GM21619 (cell line): ENCODE data around the gene CHIT1.

Experiments
- ATAC-seq: cut with Tn5 transposase; IDR thresholded peaks from one replicate; pipeline ENCODE4 v1.9.1; 2021; ENCODE audit not compliant: unreplicated experiment

The CHIT1 gene

DNA sequence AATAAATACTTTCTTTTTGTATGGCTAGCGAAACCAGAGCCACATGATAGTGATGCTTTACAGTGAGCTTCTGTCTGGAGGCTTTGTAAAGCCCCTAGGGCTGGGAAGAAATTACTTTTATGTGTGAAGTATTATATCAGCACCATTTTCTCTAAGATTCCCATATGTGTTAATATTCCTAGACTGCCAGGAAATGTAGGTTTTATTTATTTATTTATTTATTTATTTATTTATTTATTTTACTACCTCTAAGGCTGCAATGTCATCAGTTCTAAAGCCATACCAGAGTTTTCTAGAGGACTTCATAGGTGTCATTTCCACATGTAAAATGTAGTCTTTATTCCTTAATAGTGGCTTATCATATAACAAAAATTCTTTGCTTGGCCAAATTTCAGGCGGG is 38.5 kb downstream of the CHIT1 start:
- no peak for ATAC-seq

DNA sequence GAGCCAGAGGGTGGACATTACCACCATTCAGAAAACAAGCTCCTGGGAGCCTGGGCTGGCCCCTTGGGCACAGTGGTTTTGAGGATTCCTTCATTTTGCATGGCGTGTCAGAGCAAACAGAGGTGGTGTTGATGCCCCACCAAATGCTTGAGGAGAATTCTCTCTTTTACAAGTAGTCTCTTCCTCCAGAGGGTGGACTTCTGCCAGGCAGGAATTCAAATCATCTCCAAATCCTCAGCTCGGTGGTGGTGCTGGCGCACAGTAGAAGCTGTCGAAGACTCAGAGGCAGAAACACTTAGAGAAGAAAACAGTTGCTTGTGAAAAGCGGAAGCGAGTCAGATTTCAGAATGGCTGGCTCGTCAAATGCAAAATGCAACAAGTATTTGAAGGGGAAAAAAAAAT is 39.5 kb downstream of the CHIT1 start:
- no peak for ATAC-seq

DNA sequence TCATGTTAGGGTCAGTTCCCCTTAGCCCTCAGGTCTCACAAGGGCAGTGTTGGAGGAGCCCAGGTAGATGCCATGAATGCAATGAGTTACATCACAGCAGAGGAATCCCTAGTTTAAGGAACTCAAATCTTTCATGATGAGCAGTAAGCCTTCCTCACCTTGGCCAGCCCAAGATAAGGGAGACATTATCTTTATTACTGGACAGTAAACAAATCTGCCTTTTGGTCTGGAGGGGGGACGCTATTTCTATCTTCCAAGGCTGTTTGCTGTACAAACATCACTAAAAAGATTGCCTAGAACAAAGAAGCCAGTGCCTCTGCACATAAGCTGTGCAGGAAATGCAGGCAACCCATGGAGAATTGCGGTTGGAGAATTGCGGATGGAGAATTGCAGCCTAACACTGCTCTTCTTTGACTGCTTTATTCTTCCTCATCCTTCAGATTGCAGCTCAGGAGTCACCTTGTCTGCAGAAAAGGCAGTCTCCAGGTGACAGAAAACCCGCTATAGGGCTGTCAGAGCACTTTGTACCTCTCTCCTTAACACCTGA is 40.7 kb downstream of the CHIT1 start:
- no peak for ATAC-seq

DNA sequence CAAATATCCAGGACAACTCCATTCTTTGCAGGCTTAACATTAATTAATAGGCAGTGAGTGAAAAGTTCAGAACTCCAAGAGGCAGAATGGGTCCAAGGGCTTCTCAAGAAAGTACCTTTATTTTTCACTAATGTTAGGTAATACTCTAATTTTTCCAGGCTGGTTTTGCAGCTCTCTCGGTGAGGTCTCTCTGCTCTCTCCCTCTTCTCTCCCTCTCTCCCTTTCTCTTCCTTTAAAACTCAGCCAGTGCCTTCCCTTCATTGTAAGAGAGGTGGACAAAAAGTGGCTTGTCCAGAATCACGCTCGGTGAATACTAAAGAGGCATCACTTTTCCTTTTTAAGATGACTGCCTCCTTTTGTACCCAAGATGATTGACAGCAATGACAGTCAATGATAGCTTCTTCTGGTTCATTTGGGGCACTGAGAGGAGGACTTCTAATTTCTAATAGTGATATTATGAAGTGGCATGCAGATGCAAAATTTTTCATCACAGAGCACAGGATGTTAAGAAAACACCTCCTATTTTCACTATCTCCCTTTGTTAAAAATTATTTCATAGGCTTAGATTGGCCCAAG is 41.7 kb downstream of the CHIT1 start:
- no peak for ATAC-seq

DNA sequence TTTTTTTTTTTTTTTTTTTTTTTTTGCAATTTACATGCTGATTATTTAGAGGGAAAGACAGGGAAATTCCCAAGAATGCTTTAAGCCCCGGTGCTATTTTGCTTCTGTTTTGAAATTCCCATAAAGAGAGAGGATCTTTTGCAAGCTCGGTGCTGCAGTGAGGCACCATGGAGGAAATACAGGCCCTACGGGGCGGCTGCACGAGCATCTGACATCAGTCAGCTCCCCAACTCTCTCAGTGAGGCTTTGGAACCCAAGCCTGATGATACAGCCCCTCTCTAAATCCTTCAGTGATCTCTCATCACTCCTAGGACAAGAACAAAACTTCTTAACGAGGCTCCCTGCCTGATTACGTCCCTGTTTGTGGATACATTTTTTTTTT is 42.2 kb downstream of the CHIT1 start:
- no peak for ATAC-seq

DNA sequence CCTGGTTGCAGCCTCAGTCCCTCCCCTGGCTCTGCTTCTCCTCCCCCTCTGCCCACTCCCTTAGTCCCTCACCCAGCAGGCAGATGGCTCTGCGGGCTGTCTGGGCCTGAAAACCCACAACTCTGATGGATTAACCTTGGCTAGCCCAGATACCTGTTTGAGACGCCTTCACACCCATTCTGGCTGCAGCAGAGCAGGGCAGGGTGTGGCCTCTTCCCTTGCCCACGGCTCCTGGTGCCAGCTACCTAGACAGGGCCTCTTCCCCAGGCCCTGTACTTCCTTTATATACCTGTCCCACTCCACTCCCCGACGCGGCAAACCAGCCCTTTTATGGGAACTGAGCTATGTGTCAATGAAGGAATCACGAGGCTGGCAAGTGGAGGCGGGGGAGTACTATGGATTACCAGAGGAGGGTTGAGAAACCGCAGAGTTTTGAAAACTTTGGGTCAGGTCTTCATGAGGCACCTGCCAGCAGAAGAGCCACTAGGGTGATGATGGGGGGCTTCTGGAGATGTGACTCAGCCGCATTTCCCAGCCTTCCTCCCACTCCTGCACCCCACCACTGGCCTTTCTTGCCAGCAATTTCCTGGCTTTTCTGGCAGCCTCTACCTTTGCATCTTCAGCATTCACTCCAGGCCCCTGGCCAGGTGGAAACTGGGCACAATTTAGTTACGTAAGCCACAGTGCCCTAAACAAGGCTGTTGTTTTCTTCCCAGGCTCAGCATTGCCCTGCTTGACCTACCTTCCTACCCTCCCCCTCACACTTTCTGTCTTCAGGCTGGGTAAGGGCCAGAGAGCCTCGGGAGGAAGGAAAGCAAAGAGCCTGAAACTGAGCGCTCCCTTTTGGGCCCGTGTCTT is 42.8 kb downstream of the CHIT1 start, which contains the start of gene CHI3L1:
Gene CHI3L1, minus strand, starts transcription at position 259 of the 858 bp plus-strand sequence. Its CDS starts 81 bp downstream, at position 178.
- ATAC-seq: no peak

DNA sequence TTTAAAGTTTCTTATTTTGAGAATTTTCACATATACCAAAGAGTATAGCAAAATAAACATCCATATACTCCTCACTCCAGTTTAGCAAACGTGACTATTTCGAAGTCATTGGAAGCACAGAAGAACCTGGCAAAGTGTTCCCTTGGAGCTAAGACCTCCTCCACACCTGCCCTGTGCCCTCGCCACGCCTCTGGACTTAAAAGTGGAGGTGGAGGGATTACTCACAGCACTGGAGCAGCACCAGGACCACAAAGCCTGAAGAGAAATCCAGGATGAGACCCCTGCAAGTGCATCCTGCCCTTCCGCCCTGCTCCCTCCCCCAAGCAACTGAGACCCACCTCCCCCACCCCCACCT is 43.4 kb downstream of the CHIT1 start:
- no peak for ATAC-seq

DNA sequence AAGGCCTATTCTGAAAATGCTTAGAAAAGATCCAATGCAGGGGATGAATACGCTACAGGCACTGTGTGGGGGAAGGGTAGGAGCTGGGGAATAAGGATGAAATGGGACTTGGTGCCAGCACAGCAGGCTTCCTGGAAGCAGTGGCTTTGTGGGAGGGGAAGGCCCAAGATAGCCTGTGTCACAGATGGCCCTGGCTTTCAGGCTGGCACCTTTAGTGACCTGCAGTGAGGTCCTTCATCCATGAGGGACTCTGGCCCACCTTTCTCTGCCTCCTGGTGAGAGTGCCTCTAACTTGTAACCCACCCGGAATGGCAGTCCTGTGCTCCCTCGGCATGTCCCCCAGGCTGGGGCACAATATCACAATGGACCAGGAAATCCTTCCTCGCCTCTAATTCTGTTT is 43.9 kb downstream of the CHIT1 start:
- ATAC-seq: no peak

DNA sequence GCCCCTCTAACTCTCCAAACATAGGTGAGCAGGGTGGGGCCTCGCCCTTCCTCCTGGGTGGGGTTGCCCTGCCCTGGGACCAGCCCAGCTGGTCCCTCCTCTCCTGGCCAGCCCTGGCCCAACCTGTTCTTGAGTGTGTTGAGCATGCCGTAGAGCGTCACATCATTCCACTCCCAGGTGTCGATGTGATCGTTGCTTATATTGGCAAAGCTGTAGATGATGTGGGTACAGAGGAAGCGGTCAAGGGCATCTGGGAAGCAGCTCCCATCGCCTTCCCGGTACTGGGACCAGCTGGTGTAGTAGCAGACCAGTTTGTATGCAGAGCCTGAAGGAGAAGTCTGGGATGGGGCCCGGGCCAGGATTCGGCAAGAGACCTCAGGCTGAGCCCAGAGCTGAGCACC is 44.4 kb downstream of the CHIT1 start:
- no peak for ATAC-seq

DNA sequence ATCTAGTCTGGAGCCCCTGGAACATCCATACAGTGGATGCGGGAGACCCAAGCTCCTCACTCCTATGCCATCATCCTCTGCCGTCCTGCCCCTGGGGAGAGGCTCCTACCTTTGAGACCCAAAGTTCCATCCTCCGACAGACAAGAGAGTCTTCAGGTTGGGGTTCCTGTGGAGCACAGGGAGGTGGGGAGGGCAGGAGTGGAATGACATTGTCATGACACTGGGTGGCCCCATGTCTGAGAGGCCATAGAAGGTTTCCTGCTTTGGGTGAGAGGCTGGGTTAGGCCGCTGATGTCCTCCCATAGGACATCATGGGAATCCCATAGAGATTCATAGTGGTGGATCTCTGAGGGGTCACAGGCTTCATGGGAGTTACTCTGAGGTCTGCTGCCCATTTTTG is 45.0 kb downstream of the CHIT1 start:
- ATAC-seq: no peak

DNA sequence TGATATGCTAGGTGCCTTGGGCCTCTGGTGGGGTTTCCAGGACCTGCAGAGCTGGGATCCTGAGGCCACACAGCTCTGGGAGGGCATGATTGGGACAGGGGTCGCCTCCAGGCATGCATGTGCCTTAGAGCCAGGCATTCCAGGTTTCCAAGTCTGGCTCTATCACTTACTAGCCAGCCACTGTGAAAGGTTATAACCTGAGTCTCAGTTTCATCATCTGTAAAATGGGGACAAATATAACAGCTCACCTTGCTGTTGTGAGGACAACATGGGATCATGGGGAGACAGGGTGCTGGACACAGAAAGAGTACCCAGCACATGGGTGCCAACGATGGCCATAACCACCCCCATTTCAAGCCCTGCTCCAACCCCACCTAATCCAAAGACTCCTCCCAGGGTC is 45.6 kb downstream of the CHIT1 start:
- ATAC-seq: no peak

DNA sequence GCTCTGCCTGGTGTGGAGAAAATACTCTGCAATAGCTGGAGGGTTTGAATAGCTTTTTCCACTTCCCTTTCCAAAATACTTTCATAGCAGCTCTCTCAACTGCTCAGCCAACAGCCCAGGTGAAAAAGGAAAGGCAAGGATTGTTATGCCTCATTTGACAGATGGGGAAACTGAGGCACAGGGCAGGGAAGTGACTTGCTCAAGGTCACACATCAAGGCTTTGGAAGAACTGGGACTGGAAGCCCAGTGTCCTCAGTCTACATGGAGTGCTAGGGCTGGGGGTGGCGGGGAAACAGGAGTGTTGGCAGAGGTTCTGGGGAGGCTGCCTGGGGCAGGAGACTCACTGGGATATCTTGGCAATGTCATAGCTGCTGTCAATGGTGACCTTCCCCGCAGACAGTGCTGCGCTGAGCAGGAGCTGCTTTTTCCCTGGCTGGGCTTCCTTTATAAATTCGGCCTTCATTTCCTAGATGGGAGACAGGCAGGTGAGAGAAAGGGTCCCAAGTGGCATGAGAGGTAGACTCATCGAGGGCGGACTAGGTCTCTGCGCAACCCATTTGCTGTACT is 47.0 kb downstream of the CHIT1 start:
- no peak for ATAC-seq

DNA sequence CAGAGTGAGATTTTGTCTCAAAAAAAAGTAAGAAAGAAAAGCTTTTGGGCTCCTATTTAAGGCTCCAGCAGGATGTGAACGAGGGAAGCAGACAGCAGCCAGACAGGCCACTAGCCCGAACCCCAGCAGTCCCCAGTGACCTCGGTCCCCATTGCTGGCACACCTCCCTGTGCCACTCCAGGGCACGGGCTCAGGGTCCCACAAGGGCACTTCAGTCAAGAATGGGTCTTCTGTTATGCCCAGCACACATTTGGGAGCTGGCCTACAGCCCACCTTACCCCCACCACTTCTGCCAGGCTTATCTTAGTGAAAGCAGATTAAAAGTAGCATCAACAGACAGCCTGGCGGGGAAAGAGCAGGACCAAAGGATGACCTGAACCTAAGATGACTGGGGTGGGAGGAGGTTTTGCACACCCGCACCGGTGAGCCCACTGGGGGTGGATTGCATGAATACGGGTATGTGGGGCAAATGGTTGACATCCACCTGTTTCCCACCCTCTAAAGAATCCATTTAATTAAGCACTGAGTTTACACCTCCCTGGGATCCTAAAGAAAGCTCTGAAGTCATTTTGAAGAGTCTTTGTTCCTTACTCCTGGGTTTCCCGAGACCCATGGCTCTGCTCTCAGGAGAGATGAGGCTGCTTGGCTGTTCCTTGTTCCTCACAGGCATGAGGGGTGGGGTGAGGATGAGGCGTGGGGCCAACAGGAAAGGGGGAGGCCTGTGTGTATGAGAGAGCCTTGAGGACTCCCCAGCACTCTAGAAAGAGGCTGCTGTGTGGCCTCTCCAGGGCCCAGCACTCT is 47.7 kb downstream of the CHIT1 start:
- no peak for ATAC-seq

DNA sequence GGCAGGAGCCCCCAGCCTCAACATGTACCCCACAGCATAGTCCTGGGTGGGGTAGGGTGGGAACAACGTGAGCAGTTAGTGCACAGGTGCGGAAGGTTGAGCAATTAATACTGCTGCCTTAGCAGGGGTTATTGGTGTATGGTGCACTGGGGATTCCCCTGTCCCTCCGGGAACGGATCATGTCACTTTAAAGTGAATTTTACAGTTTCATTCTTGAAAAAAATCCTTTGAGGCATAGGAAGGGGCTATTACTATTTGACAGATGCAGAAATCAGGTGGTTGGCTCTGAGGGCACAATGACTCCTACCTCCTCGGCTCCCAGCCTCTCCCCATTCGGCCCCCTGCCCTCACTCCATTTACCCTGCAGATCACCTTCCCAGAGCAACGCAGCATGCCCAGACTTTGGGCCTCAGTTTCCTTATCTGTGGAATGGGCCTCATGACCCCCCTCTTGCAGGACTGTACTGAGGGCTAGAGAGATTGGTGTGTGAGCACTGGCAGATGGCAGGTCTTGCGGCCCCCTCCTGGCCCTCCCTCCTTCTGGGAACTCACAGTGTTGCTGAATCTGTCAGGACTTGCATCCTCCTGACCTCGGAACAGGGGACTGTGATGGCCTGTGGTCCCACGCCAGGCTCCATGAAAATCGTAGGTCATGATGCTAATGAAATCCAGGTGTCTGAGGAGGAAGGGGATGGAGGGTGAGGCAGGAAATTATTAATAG is 48.7 kb downstream of the CHIT1 start:
- no peak for ATAC-seq

DNA sequence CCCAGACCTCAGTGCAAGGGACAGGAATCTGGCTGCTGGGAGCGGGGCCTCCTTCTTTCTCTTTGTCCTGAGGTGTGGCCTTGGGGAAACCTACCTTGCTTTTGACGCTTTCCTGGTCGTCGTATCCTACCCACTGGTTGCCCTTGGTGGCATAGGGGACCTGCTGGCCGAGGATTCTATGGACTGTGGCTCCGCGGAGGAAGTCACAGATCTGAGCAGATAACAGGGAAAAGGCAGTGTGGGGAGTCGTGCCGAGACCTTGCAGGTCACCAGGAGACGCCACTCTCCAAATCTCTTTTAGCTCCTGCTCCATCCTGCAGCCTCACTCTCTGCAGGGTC is 49.8 kb downstream of the CHIT1 start:
- ATAC-seq: no peak

DNA sequence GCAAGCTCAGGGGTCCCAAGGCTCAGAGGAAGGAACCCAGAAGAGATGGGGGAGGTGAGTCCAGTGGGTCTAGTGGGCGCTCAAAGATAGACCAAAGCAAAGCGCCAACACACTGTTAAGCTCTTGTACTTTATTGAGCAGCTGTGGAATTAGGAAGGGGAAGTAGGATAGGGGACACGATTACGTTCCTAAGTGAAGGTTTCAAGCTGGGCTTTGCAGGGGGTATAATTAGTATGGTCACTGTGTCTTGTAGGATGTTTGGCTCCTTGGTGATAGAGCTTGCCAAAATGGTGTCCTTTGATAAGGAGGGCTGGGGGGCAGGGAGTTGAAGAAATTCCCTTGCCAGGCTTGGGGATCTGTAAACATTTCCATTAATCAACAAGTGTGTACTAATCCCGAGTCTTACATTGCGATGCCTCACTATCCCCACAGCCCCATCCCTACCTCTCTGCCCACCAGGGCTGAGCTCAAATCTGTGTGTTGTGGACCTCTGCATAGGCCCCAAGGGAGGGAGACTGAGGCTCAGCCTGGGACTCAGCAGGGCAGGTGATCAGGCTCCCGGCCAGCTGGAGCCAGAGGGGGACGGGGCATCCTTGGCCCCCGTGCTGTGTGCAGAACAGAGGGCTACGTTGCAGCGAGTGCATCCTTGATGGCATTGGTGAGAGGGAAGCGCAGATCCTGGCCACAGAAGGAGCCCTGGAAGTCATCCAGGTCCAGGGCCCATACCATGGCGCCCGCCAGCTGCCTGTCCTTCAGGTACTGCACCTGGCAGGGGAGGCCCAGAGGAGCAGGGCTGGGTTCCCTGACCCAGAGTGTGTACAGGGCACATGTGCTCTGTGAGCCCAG is 50.4 kb downstream of the CHIT1 start:
- ATAC-seq: no peak

DNA sequence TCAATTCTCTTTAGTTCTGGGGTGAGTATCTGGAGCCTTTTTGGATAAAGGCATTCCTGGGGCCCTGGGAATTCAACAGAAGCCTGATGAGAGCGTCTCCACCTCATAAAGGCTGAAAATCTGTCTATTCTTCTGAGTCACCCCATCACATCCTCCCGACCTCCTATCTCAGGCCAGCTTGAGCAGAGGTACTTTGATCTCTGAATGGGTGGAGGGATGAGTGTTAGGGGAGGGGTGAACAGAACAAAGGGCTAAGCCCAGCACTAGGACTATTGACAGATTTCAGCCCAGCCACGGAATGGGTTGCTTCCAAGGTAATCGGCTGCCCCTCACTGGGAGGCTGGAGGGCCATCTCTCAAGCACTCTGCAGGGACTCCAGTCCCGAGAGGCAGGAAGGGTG is 51.4 kb downstream of the CHIT1 start:
- no peak for ATAC-seq

DNA sequence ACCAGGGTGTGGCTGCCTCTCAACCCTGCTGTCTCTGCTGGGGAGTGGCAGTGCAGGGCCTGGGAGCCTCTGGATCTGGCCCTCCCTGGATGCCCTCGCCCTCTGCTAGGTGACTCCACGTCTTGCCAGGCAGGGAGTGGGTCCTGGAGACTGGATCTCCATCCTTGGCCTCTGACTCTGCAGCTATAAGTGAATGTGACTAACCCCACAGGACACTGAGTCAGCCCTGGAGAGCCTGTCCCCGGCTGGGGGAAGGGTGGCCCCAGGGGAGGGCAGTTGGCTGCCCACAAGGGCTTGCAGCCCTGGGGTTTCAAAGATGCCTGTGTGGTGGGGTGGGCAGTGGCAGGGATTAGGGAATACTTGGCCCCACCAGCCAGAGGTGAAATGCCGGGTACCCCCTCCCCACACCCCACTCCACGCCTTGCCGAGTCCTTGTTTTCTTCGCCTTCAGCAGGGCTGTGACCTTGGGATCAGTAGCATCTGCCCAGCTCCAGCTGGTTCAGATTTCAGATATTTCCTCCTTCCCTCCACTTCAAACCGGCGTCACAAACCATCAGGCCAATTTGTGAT is 51.9 kb downstream of the CHIT1 start:
- no peak for ATAC-seq

DNA sequence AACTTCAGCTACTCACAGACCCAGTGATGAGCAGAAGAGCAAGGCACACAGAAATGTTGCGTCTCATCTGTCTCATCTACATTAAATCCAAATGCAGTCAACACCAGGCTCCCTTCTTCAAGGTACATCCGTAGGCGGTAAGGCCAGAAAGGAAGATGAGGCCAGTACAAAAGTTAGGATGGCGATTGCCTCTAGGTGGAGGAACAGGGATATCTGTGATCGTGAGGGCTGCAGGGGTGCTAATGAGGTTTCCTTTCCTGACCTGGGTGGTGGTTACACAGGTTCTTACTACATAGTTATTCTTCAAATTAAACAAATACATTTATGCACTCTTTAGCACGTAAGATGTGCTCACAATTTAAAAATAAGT is 52.5 kb downstream of the CHIT1 start:
- ATAC-seq: no peak
